SK-N-SH treated with all-trans-retinoic acid at 6 μM for 48 hours (cell line): ENCODE measurements around the gene IL12RB1.
"Not testable (repeated sequence)": the region's sequence is repeated elsewhere in the genome, so short reads cannot be mapped to it uniquely, and the experiment has no call there.

Experiments
- ATAC-seq: fragments of 200-7000 bp; cut with Tn5 transposase; 3 replicates; pipeline ENCODE4 v1.9.1; 2020; ENCODE audit warnings: mild to moderate bottlenecking, moderate library complexity
- ARNTL ChIP-seq: fragments of 450-650 bp; formaldehyde crosslinking; IDR thresholded peaks from 2 replicates; pipeline ENCODE4 v1.5.0; 2020; ENCODE audit warnings: low read depth, mild to moderate bottlenecking, moderate library complexity, borderline replicate concordance
- BACH2 ChIP-seq: fragments of 250-450 bp; sonication (Bioruptor Pico); IDR thresholded peaks from 2 replicates; pipeline ENCODE4 v1.9.0; 2021; ENCODE audit warnings: mild to moderate bottlenecking, borderline replicate concordance
- CSDC2 ChIP-seq: fragments of 250-450 bp; sonication (Bioruptor Pico); IDR thresholded peaks from 2 replicates; pipeline ENCODE4 v1.5.0; 2020; ENCODE audit warnings: mild to moderate bottlenecking, moderate library complexity
- ESRRG ChIP-seq: fragments of 250-450 bp; sonication (Bioruptor Pico); IDR thresholded peaks from 2 replicates; pipeline ENCODE4 v1.6.1; 2021; ENCODE audit warnings: mild to moderate bottlenecking
- OSR1 ChIP-seq: fragments of 250-450 bp; sonication (Bioruptor Pico); IDR thresholded peaks from 2 replicates; pipeline ENCODE4 v1.8.0; 2022; ENCODE audit warnings: moderate library complexity, mild to moderate bottlenecking, inconsistent platforms
- PPARA ChIP-seq: fragments of 250-450 bp; sonication (Bioruptor Pico); IDR thresholded peaks from 2 replicates; pipeline ENCODE4 v1.5.0; 2020; ENCODE audit warnings: mild to moderate bottlenecking, borderline replicate concordance
- RARB ChIP-seq: fragments of 250-450 bp; sonication (Bioruptor Pico); IDR thresholded peaks from 2 replicates; pipeline ENCODE4 v1.8.0; 2021; ENCODE audit warnings: mild to moderate bottlenecking, moderate library complexity
- SNAI2 ChIP-seq: fragments of 250-450 bp; sonication (Bioruptor Pico); IDR thresholded peaks from 2 replicates; pipeline ENCODE4 v1.5.0; 2020; ENCODE audit warnings: mild to moderate bottlenecking, moderate library complexity
- TCF4 ChIP-seq: fragments of 250-450 bp; sonication (Bioruptor Pico); IDR thresholded peaks from 2 replicates; pipeline ENCODE4 v1.8.0; 2021; ENCODE audit warnings: mild to moderate bottlenecking, moderate library complexity, borderline replicate concordance
- TOX ChIP-seq: fragments of 250-450 bp; sonication (Bioruptor Pico); IDR thresholded peaks from 2 replicates; pipeline ENCODE4 v1.8.0; 2021; ENCODE audit warnings: mild to moderate bottlenecking, moderate library complexity, borderline replicate concordance
- ZC3H10 ChIP-seq: fragments of 250-450 bp; sonication (Bioruptor Pico); IDR thresholded peaks from 2 replicates; pipeline ENCODE4 v1.5.1; 2021; ENCODE audit warnings: mild to moderate bottlenecking, moderate library complexity
- ZFP3 ChIP-seq: fragments of 250-450 bp; sonication (Bioruptor Pico); IDR thresholded peaks from 2 replicates; pipeline ENCODE4 v1.5.0; 2020; ENCODE audit warnings: mild to moderate bottlenecking, moderate library complexity
- ZFP30 ChIP-seq: fragments of 450-650 bp; formaldehyde crosslinking; IDR thresholded peaks from 2 replicates; pipeline ENCODE4 v1.5.0; 2022; ENCODE audit warnings: mild to moderate bottlenecking, moderate library complexity
- ZNF565 ChIP-seq: fragments of 450-650 bp; formaldehyde crosslinking; conservative IDR thresholded peaks from 2 replicates; pipeline ENCODE4 v1.5.0; 2020; ENCODE audit warnings: low read depth, mild to moderate bottlenecking, moderate library complexity
- ZNF70 ChIP-seq: fragments of 450-650 bp; formaldehyde crosslinking; IDR thresholded peaks from 2 replicates; pipeline ENCODE4 v1.5.0; 2020; ENCODE audit warnings: mild to moderate bottlenecking, moderate library complexity
- ZNF8 ChIP-seq: fragments of 450-650 bp; formaldehyde crosslinking; IDR thresholded peaks from 2 replicates; pipeline ENCODE4 v1.5.0; 2020; ENCODE audit warnings: mild to moderate bottlenecking, moderate library complexity
- TF ChIP-seq, protein P1 (sequence below): fragments of 250-450 bp; sonication (Bioruptor Pico); IDR thresholded peaks from 2 replicates; pipeline ENCODE4 v1.5.0; 2020; ENCODE audit warnings: mild to moderate bottlenecking, moderate library complexity
- TF ChIP-seq, protein P2 (sequence below): fragments of 250-450 bp; sonication (Bioruptor Pico); IDR thresholded peaks from 2 replicates; pipeline ENCODE4 v1.5.1; 2021; ENCODE audit warnings: mild to moderate bottlenecking, moderate library complexity
- TF ChIP-seq, protein P3 (sequence below): fragments of 250-450 bp; sonication (Bioruptor Pico); IDR thresholded peaks from 2 replicates; pipeline ENCODE4 v1.5.1; 2020; ENCODE audit warnings: low read depth, mild to moderate bottlenecking, moderate library complexity
- TF ChIP-seq, protein P4 (sequence below): fragments of 250-450 bp; sonication (Bioruptor Pico); IDR thresholded peaks from 2 replicates; pipeline ENCODE4 v1.8.0; 2020; ENCODE audit warnings: mild to moderate bottlenecking, moderate library complexity, borderline replicate concordance
- TF ChIP-seq, protein P5 (sequence below): fragments of 250-450 bp; sonication (Bioruptor Pico); IDR thresholded peaks from 2 replicates; pipeline ENCODE4 v1.8.0; 2021; ENCODE audit warnings: low read depth, mild to moderate bottlenecking, moderate library complexity, borderline replicate concordance

Gene IL12RB1

DNA sequence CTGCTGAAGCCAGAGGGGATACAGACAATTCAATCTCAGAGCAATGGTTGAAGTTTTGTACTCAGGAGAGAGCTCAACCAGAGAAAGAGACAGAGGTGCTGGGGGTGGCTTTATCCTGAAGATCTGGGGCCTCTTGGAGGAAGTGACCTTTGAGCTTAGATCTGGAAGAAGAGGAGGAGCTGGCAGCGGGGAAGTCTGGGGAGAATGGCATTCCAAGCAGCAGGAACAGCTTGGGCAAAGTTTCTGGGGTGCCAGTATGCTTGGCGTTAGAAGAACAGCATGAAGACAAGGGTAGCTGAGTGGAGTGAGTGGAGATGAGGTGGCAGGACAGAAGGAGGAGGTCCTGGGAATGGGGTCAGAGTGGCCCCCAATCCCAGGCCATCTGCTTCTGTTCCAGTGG lies 22.2 kb upstream of the IL12RB1 start (continued):
- TF ChIP-seq ZFP30 (CRISPR knock-in tag) (no peak), ZC3H10 (CRISPR knock-in tag) (no peak)

DNA sequence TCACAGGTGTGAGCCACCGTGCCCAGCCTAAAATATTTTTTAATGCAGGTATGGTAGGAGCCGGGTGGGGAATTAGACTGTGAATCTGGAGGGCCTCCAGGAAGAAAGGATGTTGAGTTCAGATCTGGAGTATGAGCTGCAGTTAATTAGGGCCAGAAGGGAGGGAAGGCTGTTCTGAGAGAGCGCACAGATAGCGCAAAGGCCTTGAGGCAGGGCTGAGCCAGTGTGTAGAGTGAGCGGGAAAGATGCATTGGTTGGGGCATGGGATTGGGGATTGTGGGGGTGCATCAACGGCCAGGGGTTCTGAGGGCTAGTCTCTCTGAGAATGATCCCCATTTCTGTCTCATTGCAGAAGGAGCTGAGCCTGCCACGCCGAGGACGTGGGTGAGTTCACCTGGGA lies 20.5 kb upstream of the IL12RB1 start:
- TF ChIP-seq ZNF565 (CRISPR knock-in tag) = no peak
- no peak for TF ChIP-seq RARB (CRISPR knock-in tag)
- TF ChIP-seq ZFP30 (CRISPR knock-in tag) = no peak
- no peak for TF ChIP-seq TOX (CRISPR knock-in tag)
- TF ChIP-seq CSDC2 (CRISPR knock-in tag) = no peak
- TF ChIP-seq, protein P1, sequence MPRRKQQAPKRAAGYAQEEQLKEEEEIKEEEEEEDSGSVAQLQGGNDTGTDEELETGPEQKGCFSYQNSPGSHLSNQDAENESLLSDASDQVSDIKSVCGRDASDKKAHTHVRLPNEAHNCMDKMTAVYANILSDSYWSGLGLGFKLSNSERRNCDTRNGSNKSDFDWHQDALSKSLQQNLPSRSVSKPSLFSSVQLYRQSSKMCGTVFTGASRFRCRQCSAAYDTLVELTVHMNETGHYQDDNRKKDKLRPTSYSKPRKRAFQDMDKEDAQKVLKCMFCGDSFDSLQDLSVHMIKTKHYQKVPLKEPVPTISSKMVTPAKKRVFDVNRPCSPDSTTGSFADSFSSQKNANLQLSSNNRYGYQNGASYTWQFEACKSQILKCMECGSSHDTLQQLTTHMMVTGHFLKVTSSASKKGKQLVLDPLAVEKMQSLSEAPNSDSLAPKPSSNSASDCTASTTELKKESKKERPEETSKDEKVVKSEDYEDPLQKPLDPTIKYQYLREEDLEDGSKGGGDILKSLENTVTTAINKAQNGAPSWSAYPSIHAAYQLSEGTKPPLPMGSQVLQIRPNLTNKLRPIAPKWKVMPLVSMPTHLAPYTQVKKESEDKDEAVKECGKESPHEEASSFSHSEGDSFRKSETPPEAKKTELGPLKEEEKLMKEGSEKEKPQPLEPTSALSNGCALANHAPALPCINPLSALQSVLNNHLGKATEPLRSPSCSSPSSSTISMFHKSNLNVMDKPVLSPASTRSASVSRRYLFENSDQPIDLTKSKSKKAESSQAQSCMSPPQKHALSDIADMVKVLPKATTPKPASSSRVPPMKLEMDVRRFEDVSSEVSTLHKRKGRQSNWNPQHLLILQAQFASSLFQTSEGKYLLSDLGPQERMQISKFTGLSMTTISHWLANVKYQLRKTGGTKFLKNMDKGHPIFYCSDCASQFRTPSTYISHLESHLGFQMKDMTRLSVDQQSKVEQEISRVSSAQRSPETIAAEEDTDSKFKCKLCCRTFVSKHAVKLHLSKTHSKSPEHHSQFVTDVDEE (CRISPR knock-in tag) = no peak
- TF ChIP-seq ESRRG (CRISPR knock-in tag) = no peak
- TF ChIP-seq ZNF70 (CRISPR knock-in tag) = no peak
- TF ChIP-seq ZFP3 = no peak
- no peak for TF ChIP-seq ZNF8
- TF ChIP-seq, protein P2, sequence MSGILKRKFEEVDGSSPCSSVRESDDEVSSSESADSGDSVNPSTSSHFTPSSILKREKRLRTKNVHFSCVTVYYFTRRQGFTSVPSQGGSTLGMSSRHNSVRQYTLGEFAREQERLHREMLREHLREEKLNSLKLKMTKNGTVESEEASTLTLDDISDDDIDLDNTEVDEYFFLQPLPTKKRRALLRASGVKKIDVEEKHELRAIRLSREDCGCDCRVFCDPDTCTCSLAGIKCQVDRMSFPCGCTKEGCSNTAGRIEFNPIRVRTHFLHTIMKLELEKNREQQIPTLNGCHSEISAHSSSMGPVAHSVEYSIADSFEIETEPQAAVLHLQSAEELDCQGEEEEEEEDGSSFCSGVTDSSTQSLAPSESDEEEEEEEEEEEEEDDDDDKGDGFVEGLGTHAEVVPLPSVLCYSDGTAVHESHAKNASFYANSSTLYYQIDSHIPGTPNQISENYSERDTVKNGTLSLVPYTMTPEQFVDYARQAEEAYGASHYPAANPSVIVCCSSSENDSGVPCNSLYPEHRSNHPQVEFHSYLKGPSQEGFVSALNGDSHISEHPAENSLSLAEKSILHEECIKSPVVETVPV (CRISPR knock-in tag) = no peak
- TF ChIP-seq TCF4 (CRISPR knock-in tag) = no peak
- TF ChIP-seq, protein P3, sequence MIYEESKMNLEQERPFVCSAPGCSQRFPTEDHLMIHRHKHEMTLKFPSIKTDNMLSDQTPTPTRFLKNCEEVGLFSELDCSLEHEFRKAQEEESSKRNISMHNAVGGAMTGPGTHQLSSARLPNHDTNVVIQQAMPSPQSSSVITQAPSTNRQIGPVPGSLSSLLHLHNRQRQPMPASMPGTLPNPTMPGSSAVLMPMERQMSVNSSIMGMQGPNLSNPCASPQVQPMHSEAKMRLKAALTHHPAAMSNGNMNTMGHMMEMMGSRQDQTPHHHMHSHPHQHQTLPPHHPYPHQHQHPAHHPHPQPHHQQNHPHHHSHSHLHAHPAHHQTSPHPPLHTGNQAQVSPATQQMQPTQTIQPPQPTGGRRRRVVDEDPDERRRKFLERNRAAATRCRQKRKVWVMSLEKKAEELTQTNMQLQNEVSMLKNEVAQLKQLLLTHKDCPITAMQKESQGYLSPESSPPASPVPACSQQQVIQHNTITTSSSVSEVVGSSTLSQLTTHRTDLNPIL (CRISPR knock-in tag) = no peak
- TF ChIP-seq SNAI2 (CRISPR knock-in tag) = no peak
- no peak for TF ChIP-seq BACH2 (CRISPR knock-in tag)
- TF ChIP-seq, protein P4, sequence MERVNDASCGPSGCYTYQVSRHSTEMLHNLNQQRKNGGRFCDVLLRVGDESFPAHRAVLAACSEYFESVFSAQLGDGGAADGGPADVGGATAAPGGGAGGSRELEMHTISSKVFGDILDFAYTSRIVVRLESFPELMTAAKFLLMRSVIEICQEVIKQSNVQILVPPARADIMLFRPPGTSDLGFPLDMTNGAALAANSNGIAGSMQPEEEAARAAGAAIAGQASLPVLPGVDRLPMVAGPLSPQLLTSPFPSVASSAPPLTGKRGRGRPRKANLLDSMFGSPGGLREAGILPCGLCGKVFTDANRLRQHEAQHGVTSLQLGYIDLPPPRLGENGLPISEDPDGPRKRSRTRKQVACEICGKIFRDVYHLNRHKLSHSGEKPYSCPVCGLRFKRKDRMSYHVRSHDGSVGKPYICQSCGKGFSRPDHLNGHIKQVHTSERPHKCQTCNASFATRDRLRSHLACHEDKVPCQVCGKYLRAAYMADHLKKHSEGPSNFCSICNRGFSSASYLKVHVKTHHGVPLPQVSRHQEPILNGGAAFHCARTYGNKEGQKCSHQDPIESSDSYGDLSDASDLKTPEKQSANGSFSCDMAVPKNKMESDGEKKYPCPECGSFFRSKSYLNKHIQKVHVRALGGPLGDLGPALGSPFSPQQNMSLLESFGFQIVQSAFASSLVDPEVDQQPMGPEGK (CRISPR knock-in tag) = no peak
- no peak for ATAC-seq

DNA sequence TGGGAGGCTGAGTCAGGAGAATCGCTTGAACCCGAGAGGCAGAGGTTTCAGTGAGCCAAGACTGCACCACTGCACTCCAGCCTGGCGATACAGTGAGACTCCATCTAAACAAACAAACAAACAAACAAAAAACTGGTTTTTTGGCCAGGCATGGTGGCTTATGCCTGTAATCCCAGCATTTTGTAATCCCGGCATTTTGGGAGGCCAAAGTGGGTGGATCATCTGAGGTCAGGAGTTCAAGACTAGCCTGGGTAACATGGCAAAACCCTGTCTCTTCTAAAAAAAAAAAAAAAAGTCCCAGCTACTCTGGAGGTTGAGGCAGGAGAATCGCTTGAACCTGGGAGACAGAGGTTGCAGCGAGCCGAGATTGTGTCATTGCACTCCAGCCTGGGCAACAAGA lies 18.5 kb upstream of the IL12RB1 start:
- not testable (repeated sequence) for ATAC-seq

DNA sequence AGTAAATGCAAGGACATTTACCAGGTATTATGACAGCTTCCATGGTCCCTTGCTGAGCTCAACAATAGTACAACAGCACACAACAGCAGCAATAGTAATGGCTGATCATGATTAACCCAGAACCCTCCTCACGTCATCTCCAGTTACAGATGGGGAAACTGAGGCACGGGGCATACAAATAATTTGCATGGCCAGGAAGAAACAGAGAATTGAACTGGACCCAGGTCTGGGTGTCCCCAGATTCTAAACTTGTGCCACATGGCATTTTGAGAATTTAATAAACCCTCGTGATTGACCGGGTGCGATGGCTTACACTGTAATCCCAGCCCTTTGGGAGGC lies 18.0 kb upstream of the IL12RB1 start:
- TF ChIP-seq, protein P4 (CRISPR knock-in tag) = no peak
- TF ChIP-seq ZFP3 (no peak), ARNTL (CRISPR knock-in tag) (no peak), PPARA (CRISPR knock-in tag) (no peak), OSR1 (CRISPR knock-in tag) (no peak), TOX (CRISPR knock-in tag) (no peak), ZNF8 (no peak), CSDC2 (CRISPR knock-in tag) (no peak), ZFP30 (CRISPR knock-in tag) (no peak), BACH2 (CRISPR knock-in tag) (no peak), ZC3H10 (CRISPR knock-in tag) (no peak)
- TF ChIP-seq, protein P5, sequence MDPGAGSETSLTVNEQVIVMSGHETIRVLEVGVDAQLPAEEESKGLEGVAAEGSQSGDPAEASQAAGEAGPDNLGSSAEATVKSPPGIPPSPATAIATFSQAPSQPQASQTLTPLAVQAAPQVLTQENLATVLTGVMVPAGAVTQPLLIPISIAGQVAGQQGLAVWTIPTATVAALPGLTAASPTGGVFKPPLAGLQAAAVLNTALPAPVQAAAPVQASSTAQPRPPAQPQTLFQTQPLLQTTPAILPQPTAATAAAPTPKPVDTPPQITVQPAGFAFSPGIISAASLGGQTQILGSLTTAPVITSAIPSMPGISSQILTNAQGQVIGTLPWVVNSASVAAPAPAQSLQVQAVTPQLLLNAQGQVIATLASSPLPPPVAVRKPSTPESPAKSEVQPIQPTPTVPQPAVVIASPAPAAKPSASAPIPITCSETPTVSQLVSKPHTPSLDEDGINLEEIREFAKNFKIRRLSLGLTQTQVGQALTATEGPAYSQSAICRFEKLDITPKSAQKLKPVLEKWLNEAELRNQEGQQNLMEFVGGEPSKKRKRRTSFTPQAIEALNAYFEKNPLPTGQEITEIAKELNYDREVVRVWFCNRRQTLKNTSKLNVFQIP = no peak
- ATAC-seq = no peak
